RWPE1 (cell line): ENCODE measurements around the gene LENEP.

Source experiments
- CTCF ChIA-PET: fragments of 350-600 bp; sonication (Branson Sonifier 250); formaldehyde crosslinking; extraction: SDS; loops from one replicate; lab custom pipeline; 2021; lab: Yijun Ruan, JAX
- POLR2A ChIA-PET: fragments of 400-600 bp; formaldehyde crosslinking; extraction: SDS; loops from one replicate; lab custom pipeline; 2020; ENCODE audit warnings: antibody characterized with exemption; ENCODE audit not compliant: low non-redundant PET; lab: Yijun Ruan, JAX
- DNase-seq: peaks from one replicate; pipeline ENCODE4 v3.0.0; 2012; ENCODE audit warnings: low spot score
- H3K27ac ChIP-seq: fragments of 450-650 bp; 2 replicates; pipeline ENCODE4 v1.5.1; 2017
- CTCF ChIP-seq: fragments of 450-650 bp; conservative IDR thresholded peaks from 2 replicates; pipeline ENCODE4 v1.5.1; 2017; ENCODE audit warnings: low read depth, mild to moderate bottlenecking

LENEP gene

DNA sequence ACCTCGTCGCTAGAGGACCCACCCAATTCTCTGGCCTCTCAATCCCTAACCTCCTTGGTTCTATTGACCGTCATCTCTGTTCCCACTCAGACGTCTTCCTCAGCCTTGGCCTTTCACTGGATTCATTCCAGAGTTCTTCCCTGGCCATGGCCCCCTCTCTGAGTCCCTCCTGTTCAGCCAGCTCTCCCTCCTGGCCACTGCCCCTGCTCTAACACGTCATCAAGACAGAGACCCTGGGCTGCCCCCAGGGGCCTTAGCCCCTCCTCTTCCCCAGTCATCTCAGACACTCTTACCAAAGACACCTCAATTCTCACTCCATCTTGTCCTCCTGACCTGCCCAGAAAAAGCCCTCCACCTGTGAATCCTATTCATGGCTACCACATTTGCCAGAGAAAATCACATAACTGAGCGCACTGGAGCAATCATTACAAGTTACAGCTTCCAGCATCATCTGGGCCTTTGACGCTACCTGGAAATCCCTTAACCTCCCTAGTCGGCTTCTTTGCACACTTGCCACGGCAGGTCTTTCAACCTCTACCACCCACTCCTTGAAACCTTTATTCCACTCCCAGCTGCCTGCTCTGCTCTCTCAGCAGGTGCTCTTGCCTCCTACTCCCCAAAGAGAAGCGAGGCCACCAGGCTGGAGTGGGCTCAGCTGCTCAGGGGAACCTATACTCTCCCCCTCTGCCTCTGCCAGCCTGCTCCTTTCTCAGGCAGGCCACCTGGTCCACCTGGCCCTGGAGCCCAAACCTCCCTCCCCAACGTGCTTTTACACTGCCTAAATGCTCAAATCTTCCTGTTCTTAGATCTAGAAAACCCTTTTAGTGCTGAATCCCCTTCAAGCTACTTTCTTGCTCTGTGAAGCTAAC lies 26.2 kb downstream of the LENEP start:
- peak overlapping the region; percentile 100 for H3K27ac ChIP-seq
- no peak for DNase-seq
- TF ChIP-seq CTCF, result no peak
- CTCF ChIA-PET, result interaction anchor here (0.6 to 1.7 kb wide), 2 partner anchors 18 to 39 kb away, joined by 3 to 4 read pairs; no protein-coding TSS in a partner anchor
- POLR2A ChIA-PET, result no interaction called here

- ChIA-PET POLR2A (no interaction called here), CTCF (interaction anchor here (0.6 to 1.7 kb wide), 5 partner anchors 21 to 609 kb away, joined by 4 to 5 read pairs (median 4); no protein-coding TSS in a partner anchor)
- no peak for DNase-seq
- no peak for TF ChIP-seq CTCF
- H3K27ac ChIP-seq, result peak overlapping the region; percentile 100
Observed at GRCh38 chr1:155022136-155022926, 28.9 kb downstream of the LENEP start.

GRCh38 chr1:155022927-155023236 lies 29.5 kb downstream of the LENEP start:
- peak overlapping the region; percentile 100 for H3K27ac ChIP-seq
- ChIA-PET POLR2A (no interaction called here), CTCF (interaction anchor here (0.6 to 1.7 kb wide), 5 partner anchors 21 to 610 kb away, joined by 3 to 5 read pairs (median 4); no protein-coding TSS in a partner anchor)
- TF ChIP-seq CTCF, result no peak
- DNase-seq, result no peak

- CTCF ChIA-PET, result interaction anchor here (0.8 to 1.5 kb wide), 3 partner anchors 22 to 27 kb away, joined by 3 to 4 read pairs (median 4); no protein-coding TSS in a partner anchor
- POLR2A ChIA-PET, result no interaction called here
- no peak for DNase-seq
Observed at GRCh38 chr1:155023627-155024026, 30.2 kb downstream of the LENEP start.

DNA sequence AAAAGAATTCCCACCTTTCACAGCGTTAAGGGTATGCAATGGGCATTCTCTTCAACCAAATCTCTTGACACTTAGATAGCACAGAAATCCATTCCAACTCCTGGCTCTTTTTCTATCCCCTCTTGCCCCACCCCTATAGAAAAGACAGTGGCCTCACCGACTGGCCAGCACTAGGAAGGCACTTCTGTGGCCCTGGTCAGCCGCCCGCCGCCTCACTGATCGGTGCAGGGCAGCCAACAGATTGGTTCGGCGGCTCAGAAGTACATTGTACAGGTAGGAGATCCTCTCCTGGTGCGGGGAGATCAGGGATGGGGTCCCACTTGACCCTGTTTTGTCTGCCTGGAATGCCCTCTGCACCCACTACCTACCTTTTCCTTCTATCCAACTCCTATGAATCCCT lies 30.9 kb downstream of the LENEP start:
- no peak for TF ChIP-seq CTCF
- CTCF ChIA-PET, result no interaction called here
- POLR2A ChIA-PET, result no interaction called here

More at GRCh38 chr1:155023627-155024026, 30.2 kb downstream of the LENEP start:
- no peak for TF ChIP-seq CTCF
- peak overlapping the region; percentile 100 for H3K27ac ChIP-seq

GRCh38 chr1:155026154-155026553 lies 32.8 kb downstream of the LENEP start:
- POLR2A ChIA-PET, result no interaction called here
- CTCF ChIA-PET, result interaction anchor here (0.6 to 0.8 kb wide), 2 partner anchors 34 to 429 kb away, joined by 3 read pairs; no protein-coding TSS in a partner anchor

More for the DNA sequence above, 30.9 kb downstream of the LENEP start:
- no peak overlapping the region for H3K27ac ChIP-seq
- DNase-seq, result no peak

More at GRCh38 chr1:155026154-155026553, 32.8 kb downstream of the LENEP start:
- DNase-seq, result no peak
- peak overlapping the region; percentile 26 for H3K27ac ChIP-seq
- TF ChIP-seq CTCF, result no peak
